Measurements from ENCODE around the gene WNT2B. TPM values are rescaled to one million over a fixed set of nuclear protein-coding genes. Genes with fewer than 3 reads are reported as not detected.

WNT2B gene
- total RNA-seq, 1 experiment from 2014 or later, result 1.6 TPM

GRCh38 chr1:112461200-112461871, 47.4 kb upstream of the WNT2B start:
- no peak for DNase-seq (ENCODE audit: low read depth, low spot score)
- no peaks in the 10 kb centered on the region for H3K36me3 ChIP-seq (ENCODE audit: control insufficient read depth, insufficient read depth, low read length)
- no peak overlapping the region for H3K27ac ChIP-seq (ENCODE audit: low read length)
- BruUV-seq (replicated peaks), result no TSS peak
- ChIA-PET POLR2A (no interaction called here), CTCF (no interaction called here)
- ATAC-seq, result no peak
- no peak for TF ChIP-seq TCF7L2 (IDR thresholded peaks at IDR 0.05; ENCODE audit: low read depth, low read length)
- no peak for TF ChIP-seq CTCF (IDR thresholded peaks at IDR 0.05)
- no peak for TF ChIP-seq REST (IDR thresholded peaks at IDR 0.05; ENCODE audit: insufficient read depth in 1 of 2, low read depth in 2 of 2, low read length in 1 of 2)
- TF ChIP-seq POLR2AphosphoS5 (IDR thresholded peaks at IDR 0.05; ENCODE audit: low read depth, low read length), result no peak
- no peak for TF ChIP-seq SIN3A (IDR thresholded peaks at IDR 0.05; ENCODE audit: borderline replicate concordance, insufficient read depth, low read depth, low read length)
- no peaks in the 10 kb centered on the region; the same call in 1 of the 2 replicates for H3K4me1 ChIP-seq (ENCODE audit: control insufficient read depth, insufficient read depth, low read length)
- no peaks in the 10 kb centered on the region for H3K9me3 ChIP-seq (ENCODE audit: control insufficient read depth, insufficient read depth, low read depth, low read length)
- no peak overlapping the region for H3K4me3 ChIP-seq (ENCODE audit: low read depth in 2 of 2, low read length in 2 of 2)
- H3K27me3 ChIP-seq (ENCODE audit: control insufficient read depth, insufficient read depth, low read length), result no peaks in the 10 kb centered on the region
- intact Hi-C loops (cut with micrococcal nuclease; ENCODE audit: unreplicated experiment) (no loop called here), in situ Hi-C loops (cut with HindIII; ENCODE audit: low pct_unique_long_range_greater_than_20kb, low sequenced_read_pairs) (no loop called here)

- Histone ChIP-seq H3K9me3 (ENCODE audit: control insufficient read depth, insufficient read depth, low read depth, low read length) (no peaks in the 10 kb centered on the region), H3K4me3 (ENCODE audit: low read depth in 2 of 2, low read length in 2 of 2) (no peak overlapping the region), H3K4me1 (ENCODE audit: control insufficient read depth, insufficient read depth, low read length) (no peaks in the 10 kb centered on the region; the same call in 1 of the 2 replicates), H3K36me3 (ENCODE audit: control insufficient read depth, insufficient read depth, low read length) (no peaks in the 10 kb centered on the region), H3K27ac (ENCODE audit: low read length) (no peak overlapping the region), H3K27me3 (ENCODE audit: control insufficient read depth, insufficient read depth, low read length) (no peaks in the 10 kb centered on the region)
- ChIA-PET CTCF (interaction anchor here (0.8 kb wide), 1 partner anchor 72 kb away, joined by 3 read pairs; no protein-coding TSS in a partner anchor), POLR2A (interaction anchor here (0.6 kb wide), 1 partner anchor 86 kb away, joined by 3 read pairs; no protein-coding TSS in a partner anchor)
- in situ Hi-C loops (cut with HindIII; ENCODE audit: low pct_unique_long_range_greater_than_20kb, low sequenced_read_pairs) (no loop called here), intact Hi-C loops (cut with micrococcal nuclease; ENCODE audit: unreplicated experiment) (no loop called here)
- no TSS peak for BruUV-seq (replicated peaks)
- ATAC-seq, result no peak
- no peak for DNase-seq (ENCODE audit: low read depth, low spot score)
- no peak for TF ChIP-seq REST (IDR thresholded peaks at IDR 0.05; ENCODE audit: insufficient read depth in 1 of 2, low read depth in 2 of 2, low read length in 1 of 2)
Measured at GRCh38 chr1:112462953-112463279, 45.8 kb upstream of the WNT2B start.

Data from Panc1 (cell line).